HG03025 (cell line): Measurements from ENCODE around the gene GYS1.

ENCODE experiments used
- ATAC-seq: cut with Tn5 transposase; IDR thresholded peaks from one replicate; pipeline ENCODE4 v1.9.1; 2021; ENCODE audit warnings: mild to moderate bottlenecking, moderate library complexity; ENCODE audit not compliant: unreplicated experiment, low FRiP score

The GYS1 gene

GRCh38 chr19:48918801-48919247 lies 74.3 kb downstream of the GYS1 start:
- ATAC-seq: no peak
